SK-N-SH (cell line): ENCODE results near the gene SPRY4. TPM values are rescaled to one million over a fixed set of nuclear protein-coding genes. Genes with fewer than 3 reads are reported as not detected.

ENCODE experiments used
- CTCF ChIA-PET: fragments of 300-600, 350-600 bp; formaldehyde crosslinking; extraction: SDS; loops from one replicate; lab custom pipeline; 2021; lab: Yijun Ruan, JAX
- POLR2A ChIA-PET: fragments of 350-600 bp; sonication (Branson Sonifier 250); formaldehyde crosslinking; extraction: SDS; loops from one replicate; lab custom pipeline; 2020; ENCODE audit warnings: antibody characterized with exemption, inconsistent platforms; lab: Yijun Ruan, JAX
- DNase-seq: peaks from one replicate; pipeline ENCODE4 v3.0.0; 2012
- H2AFZ ChIP-seq: fragments of 200-600 bp; sonication (generic); 2 replicates; pipeline ENCODE4 v1.8.1; 2016; ENCODE audit warnings: antibody characterized with exemption, mild to moderate bottlenecking, low read depth
- H3F3A ChIP-seq: fragments of 200-600 bp; sonication (generic); replicated peaks from 2 replicates; pipeline ENCODE3; 2016; ENCODE audit warnings: antibody characterized with exemption, mild to moderate bottlenecking; ENCODE audit not compliant: insufficient read depth
- H3K27ac ChIP-seq, 2 experiments: fragments of 200-500 bp in 1 of 2; fragments of 200-600 bp in 1 of 2; sonication (Bioruptor generic) in 1 of 2; sonication (generic), shearing (Covaris generic) in 1 of 2; 2 replicates each; pipeline versions ENCODE4 v1.5.1 to v1.6.1; 2014 to 2016; ENCODE audit warnings: low read depth in 2 of 2, inconsistent platforms in 1 of 2, low read length in 1 of 2, mild to moderate bottlenecking in 1 of 2, mixed read lengths in 1 of 2
- H3K27me3 ChIP-seq: fragments of 200-600 bp; sonication (generic), shearing (Covaris generic); 2 replicates; pipeline ENCODE4 v1.6.1; 2016; ENCODE audit warnings: mixed run types; ENCODE audit not compliant: insufficient read depth
- H3K36me3 ChIP-seq, 2 experiments: fragments of 200-500 bp in 1 of 2; fragments of 200-600 bp in 1 of 2; sonication (Bioruptor generic) in 1 of 2; sonication (generic) in 1 of 2; replicated peaks in 1 of 2; 2 replicates each; pipeline versions ENCODE3 to v1.5.1; 2014 to 2016; ENCODE audit warnings: low read length in 1 of 2, mild to moderate bottlenecking in 1 of 2; ENCODE audit not compliant: insufficient read depth in 2 of 2, control insufficient read depth in 1 of 2
- H3K4me1 ChIP-seq, 2 experiments: fragments of 200-500 bp in 1 of 2; fragments of 200-600 bp in 1 of 2; sonication (Bioruptor generic) in 1 of 2; sonication (generic), shearing (Covaris generic) in 1 of 2; 2 replicates each; pipeline versions ENCODE4 v1.5.1 to v1.6.1; 2014 to 2016; ENCODE audit warnings: low read depth in 1 of 2, low read length in 1 of 2, mixed run types in 1 of 2; ENCODE audit not compliant: insufficient read depth in 2 of 2, control insufficient read depth in 1 of 2
- H3K4me2 ChIP-seq: fragments of 200-600 bp; sonication (generic), shearing (Covaris generic); 2 replicates; pipeline ENCODE4 v1.6.1; 2017; ENCODE audit warnings: mixed run types
- H3K4me3 ChIP-seq, 2 experiments: fragments of 200-500 bp in 1 of 2; fragments of 200-600 bp in 1 of 2; sonication (Bioruptor generic) in 1 of 2; sonication (generic), shearing (Covaris generic) in 1 of 2; 2 replicates each; pipeline versions ENCODE4 v1.5.1 to v1.8.1; 2014 to 2016; ENCODE audit warnings: low read depth in 2 of 2, inconsistent platforms in 1 of 2, low read length in 1 of 2, mild to moderate bottlenecking in 1 of 2, mixed read lengths in 1 of 2, moderate library complexity in 1 of 2
- H3K79me2 ChIP-seq: fragments of 200-600 bp; sonication (generic); 2 replicates; pipeline ENCODE4 v1.8.1; 2017; ENCODE audit warnings: mild to moderate bottlenecking; ENCODE audit not compliant: insufficient read depth
- H3K9ac ChIP-seq: fragments of 200-600 bp; sonication (generic); 2 replicates; pipeline ENCODE4 v1.6.1; 2017; ENCODE audit warnings: mixed run types
- H3K9me2 ChIP-seq: fragments of 200-600 bp; sonication (generic); 2 replicates; pipeline ENCODE4 v1.6.1; 2017; ENCODE audit warnings: mixed run types
- H3K9me3 ChIP-seq: fragments of 200-600 bp; sonication (generic); 2 replicates; pipeline ENCODE4 v1.6.1; 2017; ENCODE audit warnings: mixed run types, mild to moderate bottlenecking, moderate library complexity
- H4K20me1 ChIP-seq: fragments of 200-600 bp; sonication (generic); 2 replicates; pipeline ENCODE4 v1.6.1; 2017; ENCODE audit warnings: mild to moderate bottlenecking, mixed run types; ENCODE audit not compliant: insufficient read depth
- ELF1 ChIP-seq: IDR thresholded peaks from 2 replicates; pipeline ENCODE4 v1.4.0; 2012
- EZH2phosphoT487 ChIP-seq: fragments of 200-600 bp; sonication (generic); IDR thresholded peaks from 2 replicates; pipeline ENCODE4 v1.6.1; 2017; ENCODE audit warnings: low read depth, mixed run types, mild to moderate bottlenecking, antibody characterized with exemption, moderate library complexity, borderline replicate concordance
- FOSL2 ChIP-seq: IDR thresholded peaks from 2 replicates; pipeline ENCODE4 v1.4.0; 2012; ENCODE audit warnings: low read depth, mild to moderate bottlenecking, moderate library complexity, borderline replicate concordance
- GATA2 ChIP-seq: sonication (generic); formaldehyde crosslinking; IDR thresholded peaks from 2 replicates; pipeline ENCODE4 v1.5.0; 2020; ENCODE audit warnings: mild to moderate bottlenecking, missing genetic modification reagents
- JUND ChIP-seq: IDR thresholded peaks from 2 replicates; pipeline ENCODE4 v1.4.0; 2012
- NFIC ChIP-seq: IDR thresholded peaks from 2 replicates; pipeline ENCODE4 v1.4.0; 2012; ENCODE audit warnings: borderline replicate concordance
- POLR2AphosphoS5 ChIP-seq: IDR thresholded peaks from 2 replicates; pipeline ENCODE4 v1.6.1; 2012; ENCODE audit warnings: low read depth, low read length
- RAD21 ChIP-seq: IDR thresholded peaks from 2 replicates; pipeline ENCODE4 v1.6.1; 2012; ENCODE audit warnings: mild to moderate bottlenecking, low read length
- SMC3 ChIP-seq: IDR thresholded peaks from 2 replicates; pipeline ENCODE4 v1.6.1; 2012; ENCODE audit warnings: low read depth, low read length, improper control_type of control experiment
- TAF1 ChIP-seq: IDR thresholded peaks from 2 replicates; pipeline ENCODE4 v1.6.1; 2012; ENCODE audit warnings: low read depth, mild to moderate bottlenecking, low read length, moderate library complexity, borderline replicate concordance
- WGBS: methylation state at CpG from one replicate; pipeline ENCODE4 v1.1.6; 2017; ENCODE audit warnings: low lambda C conversion rate; 5-methylcytosine and 5-hydroxymethylcytosine counted together
- polyA plus RNA-seq, 3 experiments: library from polyadenylated mRNA; depleted of rRNA; stranded (reverse); fragments of >200 nt; gene quantifications; 2 replicates each; pipeline ENCODE4 v1.2.3, GENCODE V29; 2012
- TF ChIP-seq, protein P1 (sequence below): IDR thresholded peaks from 2 replicates; pipeline ENCODE4 v1.6.1; 2012; ENCODE audit warnings: mild to moderate bottlenecking, low read depth, low read length, moderate library complexity
- TF ChIP-seq, protein P2 (sequence below): IDR thresholded peaks from 2 replicates; pipeline ENCODE4 v1.4.0; 2012; ENCODE audit warnings: low read depth
- TF ChIP-seq, protein P3 (sequence below): fragments of 200-600 bp; sonication (generic); IDR thresholded peaks from 2 replicates; pipeline ENCODE4 v1.6.1; 2017; ENCODE audit warnings: antibody characterized with exemption, mild to moderate bottlenecking, moderate library complexity
- TF ChIP-seq, protein P4 (sequence below): IDR thresholded peaks from 2 replicates; pipeline ENCODE4; 2012

SPRY4 gene
- polyA plus RNA-seq, 1 of the 3 experiments (the other 2 are of a cell fraction): 18.0 TPM

DNA sequence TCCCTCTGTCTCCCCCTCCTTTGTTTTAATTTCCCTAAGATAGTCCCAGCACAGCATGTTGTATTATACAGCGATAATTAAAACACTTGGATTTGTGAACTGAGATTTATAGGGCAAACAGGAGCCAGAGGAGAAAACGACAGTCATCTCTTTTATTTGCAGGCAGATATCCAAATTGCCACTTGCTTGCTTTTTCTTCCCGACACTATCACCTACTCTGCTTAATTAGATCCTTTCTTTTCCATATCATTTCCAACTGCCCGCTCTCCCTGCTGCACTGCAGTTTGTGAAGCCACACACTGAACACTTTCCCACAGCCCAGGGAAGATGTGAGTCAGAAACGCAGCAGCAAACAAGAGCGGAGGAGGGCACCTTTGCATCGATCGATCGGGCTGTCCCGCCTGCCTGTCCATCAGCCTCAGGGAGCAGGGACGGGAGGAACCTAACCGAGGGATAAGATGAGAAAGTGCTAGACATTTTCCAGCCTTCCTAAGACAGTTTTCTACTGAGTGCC, 35.8 kb upstream of the SPRY4 start:
- no peaks in the 10 kb centered on the region for H3K27me3 ChIP-seq
- peaks cover 61% of the 10 kb centered on the region for H3K79me2 ChIP-seq
- H3K9ac ChIP-seq: peak overlapping the region; percentile 62; the same call in 1 of the 2 replicates
- H4K20me1 ChIP-seq: no peaks in the 10 kb centered on the region
- peak; percentile 52 for DNase-seq
- TF ChIP-seq POLR2AphosphoS5: peak; percentile 39; the same call in 1 of the 2 replicates
- TF ChIP-seq, protein P1, sequence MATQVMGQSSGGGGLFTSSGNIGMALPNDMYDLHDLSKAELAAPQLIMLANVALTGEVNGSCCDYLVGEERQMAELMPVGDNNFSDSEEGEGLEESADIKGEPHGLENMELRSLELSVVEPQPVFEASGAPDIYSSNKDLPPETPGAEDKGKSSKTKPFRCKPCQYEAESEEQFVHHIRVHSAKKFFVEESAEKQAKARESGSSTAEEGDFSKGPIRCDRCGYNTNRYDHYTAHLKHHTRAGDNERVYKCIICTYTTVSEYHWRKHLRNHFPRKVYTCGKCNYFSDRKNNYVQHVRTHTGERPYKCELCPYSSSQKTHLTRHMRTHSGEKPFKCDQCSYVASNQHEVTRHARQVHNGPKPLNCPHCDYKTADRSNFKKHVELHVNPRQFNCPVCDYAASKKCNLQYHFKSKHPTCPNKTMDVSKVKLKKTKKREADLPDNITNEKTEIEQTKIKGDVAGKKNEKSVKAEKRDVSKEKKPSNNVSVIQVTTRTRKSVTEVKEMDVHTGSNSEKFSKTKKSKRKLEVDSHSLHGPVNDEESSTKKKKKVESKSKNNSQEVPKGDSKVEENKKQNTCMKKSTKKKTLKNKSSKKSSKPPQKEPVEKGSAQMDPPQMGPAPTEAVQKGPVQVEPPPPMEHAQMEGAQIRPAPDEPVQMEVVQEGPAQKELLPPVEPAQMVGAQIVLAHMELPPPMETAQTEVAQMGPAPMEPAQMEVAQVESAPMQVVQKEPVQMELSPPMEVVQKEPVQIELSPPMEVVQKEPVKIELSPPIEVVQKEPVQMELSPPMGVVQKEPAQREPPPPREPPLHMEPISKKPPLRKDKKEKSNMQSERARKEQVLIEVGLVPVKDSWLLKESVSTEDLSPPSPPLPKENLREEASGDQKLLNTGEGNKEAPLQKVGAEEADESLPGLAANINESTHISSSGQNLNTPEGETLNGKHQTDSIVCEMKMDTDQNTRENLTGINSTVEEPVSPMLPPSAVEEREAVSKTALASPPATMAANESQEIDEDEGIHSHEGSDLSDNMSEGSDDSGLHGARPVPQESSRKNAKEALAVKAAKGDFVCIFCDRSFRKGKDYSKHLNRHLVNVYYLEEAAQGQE: 0 out of 2 replicates have a peak, but pooled peaks have one; percentile 25
- peak; percentile 54; the same call in 1 of the 2 replicates for TF ChIP-seq TAF1
- TF ChIP-seq, protein P2, sequence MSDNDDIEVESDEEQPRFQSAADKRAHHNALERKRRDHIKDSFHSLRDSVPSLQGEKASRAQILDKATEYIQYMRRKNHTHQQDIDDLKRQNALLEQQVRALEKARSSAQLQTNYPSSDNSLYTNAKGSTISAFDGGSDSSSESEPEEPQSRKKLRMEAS: 0 out of 2 replicates have a peak, but pooled peaks have one; percentile 12
- TF ChIP-seq, protein P3, sequence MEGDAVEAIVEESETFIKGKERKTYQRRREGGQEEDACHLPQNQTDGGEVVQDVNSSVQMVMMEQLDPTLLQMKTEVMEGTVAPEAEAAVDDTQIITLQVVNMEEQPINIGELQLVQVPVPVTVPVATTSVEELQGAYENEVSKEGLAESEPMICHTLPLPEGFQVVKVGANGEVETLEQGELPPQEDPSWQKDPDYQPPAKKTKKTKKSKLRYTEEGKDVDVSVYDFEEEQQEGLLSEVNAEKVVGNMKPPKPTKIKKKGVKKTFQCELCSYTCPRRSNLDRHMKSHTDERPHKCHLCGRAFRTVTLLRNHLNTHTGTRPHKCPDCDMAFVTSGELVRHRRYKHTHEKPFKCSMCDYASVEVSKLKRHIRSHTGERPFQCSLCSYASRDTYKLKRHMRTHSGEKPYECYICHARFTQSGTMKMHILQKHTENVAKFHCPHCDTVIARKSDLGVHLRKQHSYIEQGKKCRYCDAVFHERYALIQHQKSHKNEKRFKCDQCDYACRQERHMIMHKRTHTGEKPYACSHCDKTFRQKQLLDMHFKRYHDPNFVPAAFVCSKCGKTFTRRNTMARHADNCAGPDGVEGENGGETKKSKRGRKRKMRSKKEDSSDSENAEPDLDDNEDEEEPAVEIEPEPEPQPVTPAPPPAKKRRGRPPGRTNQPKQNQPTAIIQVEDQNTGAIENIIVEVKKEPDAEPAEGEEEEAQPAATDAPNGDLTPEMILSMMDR: no peak
- no peak; the same call in 1 of the 2 replicates for TF ChIP-seq JUND
- TF ChIP-seq, protein P4, sequence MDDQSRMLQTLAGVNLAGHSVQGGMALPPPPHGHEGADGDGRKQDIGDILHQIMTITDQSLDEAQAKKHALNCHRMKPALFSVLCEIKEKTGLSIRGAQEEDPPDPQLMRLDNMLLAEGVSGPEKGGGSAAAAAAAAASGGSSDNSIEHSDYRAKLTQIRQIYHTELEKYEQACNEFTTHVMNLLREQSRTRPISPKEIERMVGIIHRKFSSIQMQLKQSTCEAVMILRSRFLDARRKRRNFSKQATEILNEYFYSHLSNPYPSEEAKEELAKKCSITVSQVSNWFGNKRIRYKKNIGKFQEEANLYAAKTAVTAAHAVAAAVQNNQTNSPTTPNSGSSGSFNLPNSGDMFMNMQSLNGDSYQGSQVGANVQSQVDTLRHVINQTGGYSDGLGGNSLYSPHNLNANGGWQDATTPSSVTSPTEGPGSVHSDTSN: peak; percentile 88
- TF ChIP-seq EZH2phosphoT487: no peak
- TF ChIP-seq GATA2 (CRISPR knock-in tag): no peak
- peak; percentile 18; the same call in 1 of the 2 replicates for TF ChIP-seq SMC3
- no peak for TF ChIP-seq ELF1
- TF ChIP-seq RAD21: peak; percentile 34
- no peak for TF ChIP-seq NFIC
- TF ChIP-seq FOSL2: peak; percentile 48; the same call in 1 of the 2 replicates
- H3K27ac ChIP-seq: peak overlapping the region; percentile 81 to 97
- POLR2A ChIA-PET: no interaction called here
- peaks cover 41 to 62% of the 10 kb centered on the region in 2 experiments for H3K4me1 ChIP-seq
- WGBS: 6% methylated on average over 12 of the region's 12 CpGs
- peak overlapping the region in 1 of 2 experiments; percentile 8; a peak in 1 of 4 replicates for H3K4me3 ChIP-seq
- H3F3A ChIP-seq: peaks cover 30% of the 10 kb centered on the region
- CTCF ChIA-PET: interaction anchor here (1.0 to 5.4 kb wide), 3 partner anchors 35 to 209 kb away, joined by 3 to 58 read pairs (median 5); partner anchors contain the start of gene SPRY4
- peak overlapping the region; percentile 53 for H3K4me2 ChIP-seq
- H3K36me3 ChIP-seq: no peaks in the 10 kb centered on the region
- no peak overlapping the region for H2AFZ ChIP-seq
- H3K9me2 ChIP-seq: no peaks in the 10 kb centered on the region
- no peaks in the 10 kb centered on the region for H3K9me3 ChIP-seq
